ENCODE data around the gene MCC. TPM values are rescaled to one million over a fixed set of nuclear protein-coding genes. Genes with fewer than 3 reads are reported as not detected.

MCC gene
- total RNA-seq, 4 donors from 2014 or later: 6.8 to 11.9 (median 9.0) TPM

- no peak for DNase-seq
- Histone ChIP-seq H3K4me1 (peaks cover 0 to 1% of the 10 kb centered on the region in 2 donors), H3K9me3 (no peaks in the 10 kb centered on the region), H3K27me3 (no peaks in the 10 kb centered on the region), H3K27ac (no peak overlapping the region), H3K36me3 (no peaks in the 10 kb centered on the region), H3K4me3 (no peak overlapping the region)
- ATAC-seq: no peak
- intact Hi-C loops (cut with DNase I; ENCODE audit: low total_unique reads) (no loop called here), in situ Hi-C loops (cut with MboI; ENCODE audit: low sequenced_read_pairs in 4 of 4) (loop anchor here in 1 of 4 donors (25.0 kb wide), 1 partner anchor 474 kb away; the partner anchor contains the start of gene YTHDC2)
- TF ChIP-seq CTCF (IDR thresholded peaks at IDR 0.05 in 4 of 5, conservative IDR thresholded peaks at IDR 0.05 in 1 of 5) (no peak), POLR2A (IDR thresholded peaks at IDR 0.05) (no peak)
These were observed 450.1 kb downstream of the MCC start for GRCh38 chr5:113038136-113038535.

- H3K36me3 ChIP-seq: no peaks in the 10 kb centered on the region
- in situ Hi-C loops (cut with MboI; ENCODE audit: low sequenced_read_pairs in 4 of 4) (loop anchor here in 1 of 4 donors (25.0 kb wide), 1 partner anchor 475 kb away; the partner anchor contains the start of gene YTHDC2), intact Hi-C loops (cut with DNase I; ENCODE audit: low total_unique reads) (no loop called here)
- TF ChIP-seq CTCF (IDR thresholded peaks at IDR 0.05 in 4 of 5, conservative IDR thresholded peaks at IDR 0.05 in 1 of 5) (no peak), POLR2A (IDR thresholded peaks at IDR 0.05) (no peak)
- DNase-seq (no peak), ATAC-seq (no peak)
- H3K27ac ChIP-seq: no peak overlapping the region
- H3K4me1 ChIP-seq: peaks cover 4 to 6% of the 10 kb centered on the region in 2 donors
- no peaks in the 10 kb centered on the region for H3K9me3 ChIP-seq
- H3K4me3 ChIP-seq: no peak overlapping the region
- no peaks in the 10 kb centered on the region for H3K27me3 ChIP-seq
These were observed 451.4 kb downstream of the MCC start for GRCh38 chr5:113036826-113037225.

GRCh38 chr5:113036321-113036720 lies 451.9 kb downstream of the MCC start:
- Histone ChIP-seq H3K9me3 (no peaks in the 10 kb centered on the region), H3K4me1 (peaks cover 4 to 6% of the 10 kb centered on the region in 2 donors), H3K4me3 (no peak overlapping the region), H3K27ac (no peak overlapping the region), H3K36me3 (no peaks in the 10 kb centered on the region), H3K27me3 (no peaks in the 10 kb centered on the region)
- DNase-seq (no peak), ATAC-seq (no peak)
- in situ Hi-C loops (cut with MboI; ENCODE audit: low sequenced_read_pairs in 4 of 4): loop anchor here in 1 of 4 donors (25.0 kb wide), 1 partner anchor 476 kb away; the partner anchor contains the start of gene YTHDC2
- intact Hi-C loops (cut with DNase I; ENCODE audit: low total_unique reads): no loop called here
- TF ChIP-seq CTCF (IDR thresholded peaks at IDR 0.05 in 4 of 5, conservative IDR thresholded peaks at IDR 0.05 in 1 of 5) (no peak), POLR2A (IDR thresholded peaks at IDR 0.05) (no peak)

- DNase-seq (no peak), ATAC-seq (no peak)
- Histone ChIP-seq H3K36me3 (no peaks in the 10 kb centered on the region), H3K27me3 (no peaks in the 10 kb centered on the region), H3K9me3 (no peaks in the 10 kb centered on the region), H3K4me3 (no peak overlapping the region), H3K4me1 (peaks cover 4 to 6% of the 10 kb centered on the region in 2 donors), H3K27ac (no peak overlapping the region)
- in situ Hi-C loops (cut with MboI; ENCODE audit: low sequenced_read_pairs in 4 of 4) (loop anchor here in 1 of 4 donors (25.0 kb wide), 1 partner anchor 477 kb away; the partner anchor contains the start of gene YTHDC2), intact Hi-C loops (cut with DNase I; ENCODE audit: low total_unique reads) (no loop called here)
- TF ChIP-seq POLR2A (IDR thresholded peaks at IDR 0.05): no peak
- TF ChIP-seq CTCF (IDR thresholded peaks at IDR 0.05 in 4 of 5, conservative IDR thresholded peaks at IDR 0.05 in 1 of 5): no peak
These were observed 453.2 kb downstream of the MCC start for GRCh38 chr5:113035096-113035495.
